Hematopoietic multipotent progenitor cell treated with erythropoietin and hydrocortisone succinate and interleukin-3 and kit ligand, for 4 days (in vitro differentiated cells): ENCODE results near the gene PALM.
A peak's percentile ranks its signal among the peaks of the same experiment; 100 is the strongest.
"Not testable (repeated sequence)": the region's sequence is repeated elsewhere in the genome, so short reads cannot be mapped to it uniquely, and the experiment has no call there.

Source experiments
- DNase-seq: peaks from one replicate; pipeline ENCODE4 v3.0.0-alpha.2; 2015

The PALM gene

GRCh38 chr19:732148-733069, 23.7 kb downstream of the PALM start:
- DNase-seq, result no peak

- no peak for DNase-seq
Observed at GRCh38 chr19:734716-735115, 26.0 kb downstream of the PALM start.

- no peak for DNase-seq
Observed at GRCh38 chr19:736125-736524, 27.4 kb downstream of the PALM start.

- peak; percentile 72 for DNase-seq
Observed at GRCh38 chr19:737591-738093, 28.9 kb downstream of the PALM start.

- no peak for DNase-seq
Observed at GRCh38 chr19:738509-739128, 29.9 kb downstream of the PALM start.

- no peak for DNase-seq
Observed at GRCh38 chr19:739998-740715, 31.4 kb downstream of the PALM start.

- DNase-seq, result not testable (repeated sequence)
Observed at GRCh38 chr19:740816-741505, 32.2 kb downstream of the PALM start.

- DNase-seq, result peak; percentile 81
Observed at GRCh38 chr19:741506-742131, 32.9 kb downstream of the PALM start.

GRCh38 chr19:742540-743075, 33.9 kb downstream of the PALM start:
- no peak for DNase-seq

- no peak for DNase-seq
Observed at GRCh38 chr19:743168-743687, 34.5 kb downstream of the PALM start.

- DNase-seq, result not testable (repeated sequence)
Observed at GRCh38 chr19:745138-745537, 36.4 kb downstream of the PALM start.

- DNase-seq, result no peak
Observed at GRCh38 chr19:746208-746819, 37.6 kb downstream of the PALM start.

GRCh38 chr19:746956-747355, 38.2 kb downstream of the PALM start:
- no peak for DNase-seq

- DNase-seq, result no peak
Observed at GRCh38 chr19:747432-748273, 38.9 kb downstream of the PALM start.

- DNase-seq, result no peak
Observed at GRCh38 chr19:748274-748598, 39.5 kb downstream of the PALM start.

- DNase-seq, result no peak
Observed at GRCh38 chr19:749811-750210, 41.1 kb downstream of the PALM start.

GRCh38 chr19:750640-751423, 42.1 kb downstream of the PALM start, which contains the start of gene MISP:
Gene MISP, plus strand, starts transcription at chr19:751112. Its CDS starts 5,835 bp downstream, at chr19:756947.
- no peak for DNase-seq

GRCh38 chr19:751501-752341, 43.0 kb downstream of the PALM start:
- no peak for DNase-seq
